ENCODE results near the gene HNRNPH2. TPM values are rescaled to one million over a fixed set of nuclear protein-coding genes. Genes with fewer than 3 reads are reported as not detected.

HNRNPH2 gene
- total and polyA plus RNA-seq, 9 of the 15 experiments (the other 6 are each of a cell fraction or from before 2014, with no cell fraction given): 40.0 to 130 (median 60.3) TPM

GRCh38 chrX:101390664-101391525 lies 17.1 kb upstream of the HNRNPH2 start, which contains the start of gene RPL36A (continued):
- TF ChIP-seq GATAD2A (IDR thresholded peaks at IDR 0.05) (no peak), ZNF280A (IDR thresholded peaks at IDR 0.05; ENCODE audit: low read depth, partially characterized antibody) (no peak), NR2C2 (CRISPR knock-in tag; IDR thresholded peaks at IDR 0.05) (no peak), NR2C2 (tag; IDR thresholded peaks at IDR 0.05) (peak; percentile 66; the same call in 1 of the 2 replicates), BRD4 (IDR thresholded peaks at IDR 0.05) (peak; percentile 73; the same call in 1 of the 2 replicates), ZNF764 (CRISPR knock-in tag; IDR thresholded peaks at IDR 0.05; ENCODE audit: low read depth) (no peak), PHB (CRISPR knock-in tag; IDR thresholded peaks at IDR 0.05) (no peak), MBD2 (IDR thresholded peaks at IDR 0.05; ENCODE audit: borderline replicate concordance, low read depth) (peak; percentile 46; the same call in 1 of the 2 replicates), ZNF766 (CRISPR knock-in tag; conservative IDR thresholded peaks at IDR 0.05) (peak; percentile 31; the same call in 1 of the 2 replicates), NR0B1 (IDR thresholded peaks at IDR 0.05; ENCODE audit: partially characterized antibody) (no peak), TCF7 (IDR thresholded peaks at IDR 0.05; ENCODE audit: borderline replicate concordance) (0 out of 2 replicates have a peak, but pooled peaks have one; percentile 66), CBFA2T3 (IDR thresholded peaks at IDR 0.05) (no peak), PHF20 (IDR thresholded peaks at IDR 0.05; ENCODE audit: partially characterized antibody) (peak; percentile 82), CTBP1 (IDR thresholded peaks at IDR 0.05; ENCODE audit: borderline replicate concordance) (peak; percentile 43; the same call in 1 of the 2 replicates), CHD1 (IDR thresholded peaks at IDR 0.05; ENCODE audit: low read length) (no peak), REST (IDR thresholded peaks at IDR 0.05; ENCODE audit: borderline replicate concordance) (no peak), REST (CRISPR knock-in tag; IDR thresholded peaks at IDR 0.05; ENCODE audit: low read depth) (no peak), FOSL1 (tag; conservative IDR thresholded peaks at IDR 0.05) (peak; percentile 40; the same call in 1 of the 2 replicates)

Data from K562 (cell line).